SK-N-SH (cell line): ENCODE data around the gene CEP55.

Experiments used
- CTCF ChIP-seq: fragments of 200-600 bp; sonication (generic); IDR thresholded peaks from 2 replicates; pipeline ENCODE4 v1.6.1; 2017; ENCODE audit warnings: antibody characterized with exemption, mild to moderate bottlenecking, moderate library complexity
- GABPA ChIP-seq: IDR thresholded peaks from 2 replicates; pipeline ENCODE4 v1.4.0; 2012; ENCODE audit warnings: low read depth, mild to moderate bottlenecking
- JUND ChIP-seq: IDR thresholded peaks from 2 replicates; pipeline ENCODE4 v1.4.0; 2012
- POLR2AphosphoS5 ChIP-seq: IDR thresholded peaks from 2 replicates; pipeline ENCODE4 v1.6.1; 2012; ENCODE audit warnings: low read depth, low read length
- ZBTB33 ChIP-seq: IDR thresholded peaks from 2 replicates; pipeline ENCODE4 v1.4.0; 2012; ENCODE audit warnings: low read depth, borderline replicate concordance

- no peak for TF ChIP-seq JUND
- no peak for TF ChIP-seq CTCF
- no peak for TF ChIP-seq ZBTB33
- TF ChIP-seq POLR2AphosphoS5 = no peak
- no peak for TF ChIP-seq GABPA
Observed at GRCh38 chr10:93560541-93560940, 64.1 kb downstream of the CEP55 start.
